Measurements from ENCODE around the gene DPT.
A peak's percentile ranks its signal among the peaks of the same experiment; 100 is the strongest.

DPT gene

GRCh38 chr1:168735974-168736373 is 7.0 kb upstream of the DPT start:
- no peak for DNase-seq (ENCODE audit: low spot score)

- no peak for DNase-seq (ENCODE audit: low spot score)
Measured at GRCh38 chr1:168734946-168735345, 5.9 kb upstream of the DPT start.

GRCh38 chr1:168734271-168734670 is 5.3 kb upstream of the DPT start:
- DNase-seq (ENCODE audit: low spot score) = no peak

DNA sequence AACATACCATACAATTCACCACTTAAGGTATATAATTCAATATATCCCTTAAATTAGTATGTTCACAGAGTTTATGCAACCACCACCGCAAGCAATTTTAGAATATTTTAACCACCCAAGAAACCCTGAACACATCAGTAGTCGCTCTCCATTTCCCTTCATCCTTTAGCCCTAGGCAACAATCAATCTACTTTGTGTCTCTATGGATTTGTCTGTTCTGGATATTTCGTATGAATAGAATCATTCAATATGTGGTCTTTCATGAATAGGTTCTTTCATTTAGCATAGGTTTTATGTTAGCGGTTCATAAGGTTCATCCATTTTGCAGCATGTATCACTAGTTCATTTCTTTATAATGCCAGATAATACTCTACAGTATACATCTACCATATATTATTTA is 4.2 kb upstream of the DPT start:
- no peak for DNase-seq (ENCODE audit: low spot score)

DNA sequence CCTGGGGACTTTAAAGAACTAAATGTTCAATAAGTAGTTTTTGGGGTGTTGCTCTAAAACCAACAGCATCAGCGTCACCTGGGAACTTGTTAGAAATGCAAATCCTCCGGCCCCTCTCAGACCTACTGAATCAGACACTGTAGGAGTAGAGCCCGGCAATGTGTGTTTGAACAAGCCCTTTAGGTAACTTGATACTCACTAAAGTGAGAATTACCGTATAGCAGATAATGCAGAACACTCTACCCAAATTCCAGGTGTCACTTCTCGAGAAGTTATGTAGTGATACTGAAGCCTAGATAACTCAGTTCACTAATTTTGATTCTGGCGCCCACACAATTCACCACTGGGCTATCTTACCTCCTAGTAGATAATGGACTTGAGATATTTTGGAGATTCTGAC is 3.7 kb upstream of the DPT start:
- DNase-seq (ENCODE audit: low spot score) = no peak

DNA sequence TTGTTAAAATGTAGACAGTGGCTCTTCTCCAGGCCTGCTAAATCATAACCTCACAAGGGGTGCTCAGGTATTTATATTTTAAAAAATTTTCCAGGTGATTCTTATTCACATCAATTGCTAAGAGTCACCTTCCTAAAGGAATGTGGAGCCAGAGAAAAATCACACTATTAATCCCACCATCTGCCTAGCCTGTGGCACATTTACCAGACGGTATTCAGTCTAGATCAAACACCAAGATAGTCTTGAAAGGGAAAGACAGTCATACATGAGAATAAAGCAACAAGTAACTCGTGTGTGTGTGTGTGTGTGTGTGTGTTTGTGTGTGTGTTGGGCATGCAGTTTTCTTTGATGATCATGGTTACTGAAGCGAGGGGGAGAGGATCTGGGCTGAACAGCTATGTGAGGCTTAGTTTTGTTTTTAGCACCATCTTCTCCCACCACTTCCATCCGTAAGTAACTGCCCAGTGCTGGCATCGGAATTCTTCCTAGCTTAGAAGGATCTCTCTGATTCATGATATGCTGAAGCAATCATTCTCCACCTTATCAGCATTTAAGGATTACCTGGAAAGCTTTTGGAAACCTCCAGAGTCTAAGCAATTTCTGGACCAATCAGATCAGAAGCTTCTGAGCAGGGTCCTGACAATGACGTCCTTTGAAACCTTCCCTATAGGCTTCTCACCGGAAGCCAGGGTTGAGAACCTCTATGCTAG is 2.4 kb upstream of the DPT start:
- DNase-seq (ENCODE audit: low spot score) = no peak

DNA sequence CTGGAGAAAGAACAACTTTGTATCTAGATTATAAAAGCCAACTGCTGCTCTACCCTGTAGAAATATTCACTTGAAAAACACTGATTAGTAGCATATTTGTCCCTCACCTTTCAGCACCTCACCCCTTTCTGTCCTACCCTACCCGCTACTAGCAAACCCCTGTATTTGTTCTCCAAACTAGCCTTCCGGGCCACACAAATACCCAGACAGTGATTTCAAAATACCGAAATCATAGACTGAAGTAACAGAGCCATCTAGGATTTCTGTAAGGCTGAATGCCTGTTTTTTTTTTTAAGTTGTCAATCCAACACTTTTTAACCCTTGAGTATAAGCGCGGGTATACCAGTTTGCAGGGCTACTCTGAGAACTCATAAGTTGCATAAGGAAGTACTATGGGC is 398 bp upstream of the DPT start:
- no peak for DNase-seq (ENCODE audit: low spot score)

- DNase-seq (ENCODE audit: low spot score) = no peak
Measured at GRCh38 chr1:168726719-168727118, 2.3 kb downstream of the DPT start.

DNA sequence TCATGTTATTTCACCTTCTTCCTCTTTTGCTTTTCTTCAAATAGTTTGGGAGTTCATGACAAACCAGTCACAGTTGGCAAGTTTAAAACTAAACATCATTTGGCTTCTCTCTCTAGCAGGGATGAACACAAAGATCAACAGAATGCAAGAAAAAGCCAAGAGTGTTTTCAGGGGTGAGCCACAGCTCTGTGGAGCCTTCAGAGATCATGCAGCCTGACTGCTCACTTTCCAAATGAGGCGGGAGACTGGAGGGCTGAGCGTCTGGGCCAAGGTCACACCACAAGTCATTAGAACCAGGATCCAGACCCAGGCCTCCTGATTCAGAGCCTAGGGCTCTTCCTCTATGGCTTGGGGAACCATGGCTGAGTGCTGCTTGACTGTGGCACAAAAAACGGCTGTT is 2.7 kb downstream of the DPT start:
- no peak for DNase-seq (ENCODE audit: low spot score)

DNA sequence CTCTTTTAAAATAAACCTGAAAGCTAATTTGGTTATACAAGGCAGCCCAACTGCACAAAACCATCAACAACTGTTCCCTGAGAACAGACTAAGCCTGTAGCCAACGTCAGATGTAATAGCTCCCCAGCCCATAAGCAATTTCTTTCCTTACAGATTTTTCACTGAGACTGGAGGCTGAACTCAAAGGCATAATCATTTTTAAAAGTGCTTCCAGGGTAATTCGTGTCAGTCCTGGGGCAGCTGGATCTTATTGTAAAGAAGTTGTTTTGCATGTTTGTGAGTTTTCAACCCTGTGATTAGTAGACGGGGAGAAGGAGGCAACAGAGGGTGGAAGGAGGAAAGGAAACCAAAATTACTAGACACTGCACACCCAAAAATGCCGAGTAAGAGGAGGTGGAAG is 3.2 kb downstream of the DPT start:
- DNase-seq (ENCODE audit: low spot score) = no peak

DNA sequence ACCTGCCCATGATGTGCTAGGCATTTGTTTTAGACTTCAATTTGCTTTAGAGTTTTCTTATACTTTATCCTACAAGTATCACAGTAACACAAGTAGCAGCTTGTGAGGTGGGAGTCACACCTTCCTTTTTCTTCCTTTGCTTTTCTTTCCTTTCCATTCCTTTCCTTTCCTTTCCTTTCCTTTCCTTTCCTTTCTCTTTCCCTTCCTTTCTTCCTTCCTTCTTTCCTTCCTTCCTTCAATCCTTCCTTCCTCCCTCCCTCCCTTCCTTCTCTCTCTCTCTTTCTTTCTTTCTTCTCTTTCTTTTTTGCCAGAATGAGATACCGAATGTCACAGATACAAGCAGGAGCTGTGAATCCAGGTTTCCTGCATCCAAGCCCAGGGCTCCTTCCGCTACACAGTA is 3.9 kb downstream of the DPT start:
- no peak for DNase-seq (ENCODE audit: low spot score)

GRCh38 chr1:168723000-168723399 is 6.0 kb downstream of the DPT start:
- DNase-seq (ENCODE audit: low spot score) = no peak

GRCh38 chr1:168720839-168721238 is 8.2 kb downstream of the DPT start:
- no peak for DNase-seq (ENCODE audit: low spot score)

DNA sequence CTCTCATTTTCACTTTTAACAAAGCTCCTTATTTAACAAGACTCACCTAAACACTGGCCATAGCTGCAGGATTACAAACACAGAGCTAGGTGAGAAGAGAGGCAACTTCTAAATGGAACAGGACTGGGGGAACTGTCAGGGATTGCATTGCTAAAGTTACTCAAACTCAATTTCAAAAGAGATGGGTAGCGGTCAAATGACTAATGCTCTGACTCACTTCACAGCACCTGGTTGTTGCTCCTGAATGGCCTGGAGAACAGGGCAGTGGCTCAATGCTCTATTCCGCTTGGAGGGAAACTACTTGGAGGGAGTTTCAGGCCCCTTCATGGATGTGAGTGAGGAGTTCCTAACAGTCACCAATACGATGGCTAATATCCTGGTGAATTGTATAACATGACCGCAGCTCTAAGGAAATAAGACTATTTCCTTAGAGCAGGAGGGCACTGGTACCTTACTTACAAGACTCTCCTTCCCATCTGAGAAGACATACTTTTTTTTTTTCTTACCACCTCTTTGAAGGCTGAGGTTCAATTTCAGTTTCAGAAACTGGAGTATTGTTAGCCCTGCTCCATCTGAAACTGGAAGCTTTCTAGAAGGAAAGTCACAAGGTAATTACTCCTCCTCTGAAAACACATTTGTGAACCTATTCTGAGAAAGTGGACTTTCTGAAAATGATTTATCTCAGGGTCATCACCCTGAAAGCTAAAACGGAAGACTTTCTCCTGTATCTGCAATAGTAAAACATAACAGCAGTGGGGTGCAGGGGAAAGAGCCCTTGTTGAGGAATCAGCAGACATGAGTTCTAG is 9.5 kb downstream of the DPT start:
- peak; percentile 61 for DNase-seq (ENCODE audit: low spot score)

- DNase-seq (ENCODE audit: low spot score) = no peak
Measured at GRCh38 chr1:168717906-168718891, 10.8 kb downstream of the DPT start.

DNA sequence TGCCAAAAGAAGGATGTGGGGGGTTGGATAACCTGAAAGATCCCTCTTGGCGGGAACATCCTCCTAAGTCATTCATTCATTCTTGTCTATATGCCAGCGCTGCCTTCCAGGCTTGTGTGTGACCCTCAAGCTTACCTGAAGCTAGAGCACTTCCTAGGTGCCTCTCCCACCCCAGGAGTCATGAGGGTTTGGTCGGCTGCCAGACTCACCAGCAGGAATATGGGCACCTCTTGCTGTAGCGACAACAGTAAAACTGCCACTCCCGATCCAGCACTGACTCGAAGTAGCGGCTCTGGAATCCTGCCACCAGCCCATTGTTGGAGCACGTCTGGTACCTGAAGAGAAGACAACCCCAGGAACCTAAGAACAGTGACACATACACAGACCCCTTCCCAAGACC is 15.0 kb downstream of the DPT start:
- no peak for DNase-seq (ENCODE audit: low spot score)

DNA sequence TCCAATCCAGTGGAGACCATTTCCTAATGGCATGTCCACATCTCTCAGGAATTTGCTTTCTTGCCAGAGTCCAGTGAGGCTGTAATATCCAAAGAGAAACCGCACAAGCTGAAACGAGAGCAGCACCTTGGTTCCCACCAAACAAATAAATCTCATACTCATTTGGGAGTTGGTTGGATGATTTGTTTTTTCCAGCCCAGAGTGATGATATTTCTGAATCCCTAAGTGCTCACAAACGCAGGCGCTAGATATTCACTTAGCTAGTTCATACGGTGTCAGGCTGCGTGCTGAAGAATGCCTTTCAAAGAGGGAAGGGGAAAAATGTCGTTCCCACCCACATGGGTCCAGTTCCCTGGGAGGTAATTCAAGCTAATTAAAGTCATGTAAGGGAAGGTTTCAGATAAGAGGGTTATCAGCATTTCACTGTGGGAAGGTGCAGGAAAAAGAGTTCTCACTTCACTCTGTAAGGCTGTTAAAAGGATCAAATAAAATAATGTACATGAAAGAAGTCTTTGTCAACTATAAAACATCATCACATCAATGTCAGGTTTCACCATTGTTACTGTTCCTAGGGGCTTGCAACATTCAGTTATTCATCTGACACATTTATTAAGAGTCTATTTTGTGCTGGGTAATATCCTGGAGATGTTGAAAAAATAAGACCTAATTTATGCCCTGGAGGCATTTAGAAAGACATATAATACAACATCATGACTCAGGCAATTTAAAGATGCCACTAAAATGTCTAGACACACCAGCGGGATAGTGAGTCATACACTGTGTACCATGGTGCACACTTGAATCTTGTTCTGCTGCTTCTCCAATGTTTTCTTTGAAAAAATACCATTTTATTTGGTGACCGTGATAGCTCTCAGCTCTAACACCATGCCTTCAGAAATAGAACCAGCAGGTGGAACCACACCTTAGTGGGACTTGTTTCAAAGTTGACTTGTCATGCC is 19.3 kb downstream of the DPT start:
- DNase-seq (ENCODE audit: low spot score) = peak; percentile 24

- no peak for DNase-seq (ENCODE audit: low spot score)
Measured at GRCh38 chr1:168708698-168709404, 20.2 kb downstream of the DPT start.

DNA sequence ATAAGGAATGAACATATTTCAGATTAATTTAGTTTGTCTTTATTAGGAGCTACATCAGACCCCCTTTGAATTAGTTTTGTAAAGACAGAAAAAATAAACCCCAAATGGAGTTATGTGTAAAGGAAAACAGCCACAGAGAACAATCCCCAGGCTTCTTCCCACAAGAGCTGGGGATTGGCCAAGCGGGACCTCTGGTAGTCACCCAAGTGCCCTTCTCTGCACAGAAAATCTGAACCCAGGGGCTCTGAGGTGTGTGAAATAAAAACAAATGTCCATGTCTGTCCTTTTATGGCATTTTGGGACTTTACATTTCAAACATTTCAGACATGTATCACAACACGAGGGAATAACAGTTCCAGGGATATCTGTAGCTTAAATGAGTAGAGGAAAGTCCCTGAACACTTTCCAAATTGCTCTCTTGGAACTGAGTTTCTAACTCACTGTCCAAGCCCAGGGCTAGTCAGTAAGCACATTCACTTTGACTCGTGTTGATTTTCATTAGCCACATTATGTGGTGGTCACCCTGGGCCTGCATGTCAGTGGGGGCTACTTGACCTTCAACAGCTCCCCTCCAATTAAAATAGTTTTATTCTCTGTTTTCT is 22.5 kb downstream of the DPT start:
- no peak for DNase-seq (ENCODE audit: low spot score)

DNA sequence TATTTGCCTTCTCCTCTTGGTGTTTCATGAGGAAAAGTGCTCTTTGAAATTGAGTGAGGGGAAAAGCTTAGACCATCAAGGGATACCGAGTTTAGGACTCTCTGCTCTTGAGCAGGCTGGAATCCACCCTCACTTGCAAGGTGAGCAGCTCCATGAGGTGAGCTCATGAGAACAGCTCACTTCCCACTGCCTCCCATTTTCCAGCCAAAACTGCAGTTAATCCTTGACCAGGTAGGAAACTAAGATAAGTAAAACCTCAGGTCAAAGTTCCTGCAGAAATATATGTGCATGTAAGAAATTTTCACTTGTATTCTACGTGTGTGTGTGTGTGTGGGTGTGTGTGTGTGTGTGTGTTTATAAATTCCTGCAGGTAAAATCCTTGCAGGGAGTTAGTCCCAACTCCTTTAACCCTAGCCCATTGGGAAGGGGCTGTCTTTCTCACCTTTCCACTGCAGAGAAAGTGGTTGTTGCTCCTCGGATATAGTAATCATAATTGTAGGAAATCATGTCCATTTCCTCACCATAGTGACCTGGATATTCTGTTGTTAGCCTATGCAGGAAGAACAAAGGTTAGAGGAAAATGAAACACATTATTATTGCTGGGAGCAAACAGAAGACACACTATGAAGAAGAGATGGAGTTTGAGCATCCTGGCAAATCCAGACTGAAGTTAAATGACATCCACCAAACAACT is 28.3 kb downstream of the DPT start:
- no peak for DNase-seq (ENCODE audit: low spot score)
